ENCODE results near the gene TM4SF4.

Gene TM4SF4

DNA sequence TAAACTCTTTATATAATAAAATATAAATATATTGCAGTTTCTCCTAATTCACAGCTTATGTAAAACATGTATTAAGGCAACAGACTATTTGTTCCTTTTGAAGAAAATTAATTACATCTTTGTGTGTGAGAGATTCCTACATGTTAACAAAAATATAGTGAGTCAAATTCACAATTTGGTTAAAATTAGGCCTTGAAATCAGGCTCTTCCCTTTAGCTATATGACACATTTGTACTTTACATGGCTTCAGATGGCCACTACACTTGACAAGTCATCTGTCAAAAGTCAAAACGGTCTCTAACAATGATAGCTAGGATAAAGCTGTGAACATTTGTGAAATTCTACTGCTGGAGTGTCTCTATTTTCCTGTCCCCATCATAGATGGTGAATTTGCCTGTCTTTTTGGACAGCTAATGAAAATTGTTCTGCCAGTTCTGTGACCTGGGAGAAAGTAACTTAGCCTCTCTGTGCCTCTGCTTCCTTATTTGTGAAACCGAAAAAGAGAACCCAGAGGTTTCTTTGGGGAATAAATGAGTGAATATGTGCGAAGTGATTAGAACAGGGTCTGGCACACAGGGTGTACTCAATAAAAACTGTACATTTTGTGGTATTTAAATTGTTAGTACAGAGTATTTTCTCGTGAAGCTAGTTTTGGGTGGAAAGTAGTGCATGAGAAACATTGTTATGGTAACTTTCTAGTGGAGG lies 23.6 kb downstream of the TM4SF4 start:
- TF ChIP-seq, protein P1, sequence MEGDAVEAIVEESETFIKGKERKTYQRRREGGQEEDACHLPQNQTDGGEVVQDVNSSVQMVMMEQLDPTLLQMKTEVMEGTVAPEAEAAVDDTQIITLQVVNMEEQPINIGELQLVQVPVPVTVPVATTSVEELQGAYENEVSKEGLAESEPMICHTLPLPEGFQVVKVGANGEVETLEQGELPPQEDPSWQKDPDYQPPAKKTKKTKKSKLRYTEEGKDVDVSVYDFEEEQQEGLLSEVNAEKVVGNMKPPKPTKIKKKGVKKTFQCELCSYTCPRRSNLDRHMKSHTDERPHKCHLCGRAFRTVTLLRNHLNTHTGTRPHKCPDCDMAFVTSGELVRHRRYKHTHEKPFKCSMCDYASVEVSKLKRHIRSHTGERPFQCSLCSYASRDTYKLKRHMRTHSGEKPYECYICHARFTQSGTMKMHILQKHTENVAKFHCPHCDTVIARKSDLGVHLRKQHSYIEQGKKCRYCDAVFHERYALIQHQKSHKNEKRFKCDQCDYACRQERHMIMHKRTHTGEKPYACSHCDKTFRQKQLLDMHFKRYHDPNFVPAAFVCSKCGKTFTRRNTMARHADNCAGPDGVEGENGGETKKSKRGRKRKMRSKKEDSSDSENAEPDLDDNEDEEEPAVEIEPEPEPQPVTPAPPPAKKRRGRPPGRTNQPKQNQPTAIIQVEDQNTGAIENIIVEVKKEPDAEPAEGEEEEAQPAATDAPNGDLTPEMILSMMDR (IDR thresholded peaks at IDR 0.05; ENCODE audit: poor library complexity, severe bottlenecking) = no peak
- no peak for DNase-seq (ENCODE audit: low spot score)
- H3K27ac ChIP-seq (ENCODE audit: poor library complexity, severe bottlenecking) = no peak overlapping the region
- no peak overlapping the region for H3K4me3 ChIP-seq (ENCODE audit: severe bottlenecking)
- H3K4me1 ChIP-seq (ENCODE audit: insufficient read depth, poor library complexity, severe bottlenecking) = no peaks in the 10 kb centered on the region
- no peaks in the 10 kb centered on the region for H3K27me3 ChIP-seq (ENCODE audit: insufficient read depth, poor library complexity, severe bottlenecking)
- no peaks in the 10 kb centered on the region for H3K36me3 ChIP-seq (ENCODE audit: low read depth)
- ATAC-seq (ENCODE audit: low read depth) = no peak
- H3K9me3 ChIP-seq (ENCODE audit: severe bottlenecking) = no peaks in the 10 kb centered on the region

DNA sequence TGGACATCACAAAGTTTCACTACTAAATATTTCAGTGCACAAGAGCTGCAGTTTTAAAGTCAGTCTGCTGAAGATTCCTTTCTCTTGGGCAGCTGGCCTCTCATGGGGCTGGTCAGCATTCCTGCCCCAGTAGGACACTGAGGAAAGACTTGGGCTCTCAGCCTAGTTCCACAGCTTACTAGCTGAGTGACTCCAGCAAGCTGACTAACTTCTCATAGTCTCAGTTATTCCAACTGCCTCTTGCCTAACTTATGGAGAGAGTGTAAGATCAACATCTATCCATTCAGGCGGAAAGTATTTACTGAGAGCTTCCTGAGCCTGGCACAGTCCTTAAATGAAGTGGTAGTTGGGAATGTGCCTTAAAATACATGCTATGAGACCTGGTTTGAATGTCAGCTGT lies 27.0 kb downstream of the TM4SF4 start:
- Histone ChIP-seq H3K4me3 (ENCODE audit: severe bottlenecking) (no peak overlapping the region), H3K27me3 (ENCODE audit: insufficient read depth, poor library complexity, severe bottlenecking) (no peaks in the 10 kb centered on the region), H3K27ac (ENCODE audit: poor library complexity, severe bottlenecking) (no peak overlapping the region), H3K9me3 (ENCODE audit: severe bottlenecking) (no peaks in the 10 kb centered on the region), H3K4me1 (ENCODE audit: insufficient read depth, poor library complexity, severe bottlenecking) (no peaks in the 10 kb centered on the region), H3K36me3 (ENCODE audit: low read depth) (no peaks in the 10 kb centered on the region)
- ATAC-seq (ENCODE audit: low read depth) (no peak), DNase-seq (ENCODE audit: low spot score) (no peak)
- TF ChIP-seq, protein P1 (IDR thresholded peaks at IDR 0.05; ENCODE audit: poor library complexity, severe bottlenecking) = no peak

DNA sequence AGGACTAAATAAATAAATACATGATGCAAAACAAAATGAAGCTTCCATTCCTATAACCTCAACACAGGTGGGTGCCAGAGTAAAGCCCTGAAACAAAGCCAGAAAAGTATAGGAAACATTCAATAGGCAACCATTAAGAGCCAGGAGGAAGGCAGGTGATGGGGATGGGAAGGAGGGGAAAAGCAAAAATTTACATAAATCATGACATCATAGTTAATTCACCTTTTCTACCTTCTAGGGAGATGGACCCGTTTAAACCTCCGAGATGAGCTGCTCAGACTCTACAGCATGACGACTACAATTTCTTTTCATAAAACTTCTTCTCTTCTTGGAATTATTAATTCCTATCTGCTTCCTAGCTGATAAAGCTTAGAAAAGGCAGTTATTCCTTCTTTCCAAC lies 27.9 kb downstream of the TM4SF4 start:
- no peak overlapping the region for H3K27ac ChIP-seq (ENCODE audit: poor library complexity, severe bottlenecking)
- H3K36me3 ChIP-seq (ENCODE audit: low read depth) = no peaks in the 10 kb centered on the region
- TF ChIP-seq, protein P1 (IDR thresholded peaks at IDR 0.05; ENCODE audit: poor library complexity, severe bottlenecking) = no peak
- H3K9me3 ChIP-seq (ENCODE audit: severe bottlenecking) = no peaks in the 10 kb centered on the region
- no peaks in the 10 kb centered on the region for H3K4me1 ChIP-seq (ENCODE audit: insufficient read depth, poor library complexity, severe bottlenecking)
- DNase-seq (ENCODE audit: low spot score) = no peak
- H3K4me3 ChIP-seq (ENCODE audit: severe bottlenecking) = no peak overlapping the region
- no peaks in the 10 kb centered on the region for H3K27me3 ChIP-seq (ENCODE audit: insufficient read depth, poor library complexity, severe bottlenecking)
- ATAC-seq (ENCODE audit: low read depth) = no peak

DNA sequence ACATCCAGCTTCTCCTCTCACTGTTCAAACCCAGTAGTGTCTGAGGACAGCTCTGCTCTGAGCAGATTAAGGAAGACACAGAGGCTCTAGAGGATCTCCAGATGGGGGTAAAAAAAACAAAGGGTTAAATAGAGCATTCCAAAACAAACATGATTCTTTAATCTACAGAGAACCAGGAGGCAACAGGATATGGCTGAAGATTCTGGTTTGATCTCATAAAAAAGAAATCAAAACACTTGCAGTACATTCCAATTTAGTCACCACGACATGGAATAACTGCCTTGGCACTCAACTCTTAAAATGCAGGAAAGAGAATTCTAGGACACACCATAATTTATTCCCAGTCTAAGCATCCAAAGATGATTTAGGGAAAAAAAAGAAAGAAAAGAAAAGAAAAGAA lies 32.0 kb downstream of the TM4SF4 start:
- Histone ChIP-seq H3K9me3 (ENCODE audit: severe bottlenecking) (no peaks in the 10 kb centered on the region), H3K4me1 (ENCODE audit: insufficient read depth, poor library complexity, severe bottlenecking) (no peaks in the 10 kb centered on the region), H3K27ac (ENCODE audit: poor library complexity, severe bottlenecking) (no peak overlapping the region), H3K4me3 (ENCODE audit: severe bottlenecking) (no peak overlapping the region), H3K36me3 (ENCODE audit: low read depth) (no peaks in the 10 kb centered on the region), H3K27me3 (ENCODE audit: insufficient read depth, poor library complexity, severe bottlenecking) (no peaks in the 10 kb centered on the region)
- DNase-seq (ENCODE audit: low spot score) (no peak), ATAC-seq (ENCODE audit: low read depth) (no peak)
- TF ChIP-seq, protein P1 (IDR thresholded peaks at IDR 0.05; ENCODE audit: poor library complexity, severe bottlenecking) = no peak

DNA sequence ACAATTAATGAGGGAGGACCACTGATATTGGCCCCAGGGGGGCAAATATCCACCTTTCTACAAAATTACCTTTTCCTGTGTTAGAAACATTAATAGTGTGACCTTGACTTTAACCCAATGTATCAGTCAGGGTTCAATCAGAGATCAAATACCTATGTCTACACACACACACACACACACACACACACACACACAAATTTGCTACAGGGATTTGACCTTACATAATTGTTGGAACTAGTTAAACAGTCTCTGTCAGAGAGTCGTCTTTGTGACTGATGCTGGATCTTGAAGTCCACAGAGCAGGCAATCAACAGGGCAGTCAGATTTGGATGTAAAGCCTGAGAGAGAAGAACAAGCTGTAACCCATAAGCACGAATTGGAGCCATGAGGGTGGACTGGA lies 32.5 kb downstream of the TM4SF4 start:
- no peak for DNase-seq (ENCODE audit: low spot score)
- no peaks in the 10 kb centered on the region for H3K4me1 ChIP-seq (ENCODE audit: insufficient read depth, poor library complexity, severe bottlenecking)
- H3K27ac ChIP-seq (ENCODE audit: poor library complexity, severe bottlenecking) = no peak overlapping the region
- no peaks in the 10 kb centered on the region for H3K36me3 ChIP-seq (ENCODE audit: low read depth)
- no peak overlapping the region for H3K4me3 ChIP-seq (ENCODE audit: severe bottlenecking)
- TF ChIP-seq, protein P1 (IDR thresholded peaks at IDR 0.05; ENCODE audit: poor library complexity, severe bottlenecking) = no peak
- no peak for ATAC-seq (ENCODE audit: low read depth)
- no peaks in the 10 kb centered on the region for H3K27me3 ChIP-seq (ENCODE audit: insufficient read depth, poor library complexity, severe bottlenecking)
- no peaks in the 10 kb centered on the region for H3K9me3 ChIP-seq (ENCODE audit: severe bottlenecking)

Measured in RWPE2 (cell line).